Right renal pelvis (tissue), 4 donors: ENCODE measurements around the gene SOX6. TPM values are rescaled to one million over a fixed set of nuclear protein-coding genes. Genes with fewer than 3 reads are reported as not detected.

Source experiments
- DNase-seq, 4 donors: peaks; one replicate each; pipeline ENCODE4 v3.0.0-alpha.2; 2013; ENCODE audit warnings: low read depth in 4 of 4, low spot score in 3 of 4, missing footprints in 1 of 4
- polyA plus RNA-seq, 4 donors: library from polyadenylated mRNA; unstranded; fragments of 120-200 nt; gene quantifications; one replicate each; pipeline ENCODE4 v1.2.1, GENCODE V29; 2013; ENCODE audit not compliant: insufficient read length in 4 of 4

The SOX6 gene
- polyA plus RNA-seq, 4 donors, result 18.4 to 23.1 (median 21.3) TPM

- DNase-seq, result no peak
Measured at GRCh38 chr11:15977116-15977515, 379.2 kb downstream of the SOX6 start.

- DNase-seq, result no peak
Measured at GRCh38 chr11:15976433-15977045, 379.8 kb downstream of the SOX6 start.

GRCh38 chr11:15975742-15976141 is 380.6 kb downstream of the SOX6 start:
- DNase-seq, result no peak

- no peak for DNase-seq
Measured at GRCh38 chr11:15972838-15973237, 383.5 kb downstream of the SOX6 start.

- no peak for DNase-seq
Measured at GRCh38 chr11:15971215-15971546, 385.2 kb downstream of the SOX6 start.

- no peak for DNase-seq
Measured at GRCh38 chr11:15970506-15971214, 385.7 kb downstream of the SOX6 start.

GRCh38 chr11:15969701-15970329 is 386.5 kb downstream of the SOX6 start:
- no peak for DNase-seq

- no peak for DNase-seq
Measured at GRCh38 chr11:15969281-15969680, 387.1 kb downstream of the SOX6 start.

- no peak for DNase-seq
Measured at GRCh38 chr11:15968461-15969130, 387.8 kb downstream of the SOX6 start.

- no peak for DNase-seq
Measured at GRCh38 chr11:15967966-15968365, 388.4 kb downstream of the SOX6 start.

GRCh38 chr11:15967166-15967565 is 389.2 kb downstream of the SOX6 start:
- no peak for DNase-seq

GRCh38 chr11:15965562-15966250 is 390.6 kb downstream of the SOX6 start:
- no peak for DNase-seq

- DNase-seq, result no peak
Measured at GRCh38 chr11:15963266-15963665, 393.1 kb downstream of the SOX6 start.

GRCh38 chr11:15958910-15959309 is 397.4 kb downstream of the SOX6 start:
- DNase-seq, result no peak

- no peak for DNase-seq
Measured at GRCh38 chr11:15957234-15957633, 399.1 kb downstream of the SOX6 start.

- no peak for DNase-seq
Measured at GRCh38 chr11:15956302-15956701, 400.0 kb downstream of the SOX6 start.

GRCh38 chr11:15955595-15955994 is 400.8 kb downstream of the SOX6 start:
- DNase-seq, result no peak

GRCh38 chr11:15947681-15948648 is 408.4 kb downstream of the SOX6 start:
- no peak for DNase-seq

GRCh38 chr11:15945726-15946125 is 410.6 kb downstream of the SOX6 start:
- no peak for DNase-seq

GRCh38 chr11:15944460-15944859 is 411.9 kb downstream of the SOX6 start:
- DNase-seq, result no peak
